Smooth muscle cell (in vitro differentiated cells): ENCODE results near the gene CLMP. TPM values are rescaled to one million over a fixed set of nuclear protein-coding genes. Genes with fewer than 3 reads are reported as not detected.

Experiments
- DNase-seq: peaks from one replicate; lab custom pipeline; 2025; ENCODE audit not compliant: unreplicated experiment; lab: John Stamatoyannopoulos, UW
- H2AFZ ChIP-seq: fragments of 200-600 bp; sonication (generic); 2 replicates; pipeline ENCODE4 v1.6.0; 2016; ENCODE audit warnings: antibody characterized with exemption, low read depth, mild to moderate bottlenecking
- H3F3A ChIP-seq: fragments of 200-600 bp; sonication (generic); 2 replicates; pipeline ENCODE4 v1.6.0; 2017; ENCODE audit warnings: antibody characterized with exemption, low read depth
- H3K27ac ChIP-seq: fragments of 200-600 bp; sonication (generic); 2 replicates; pipeline ENCODE4 v1.5.1; 2016; ENCODE audit warnings: low read depth, mild to moderate bottlenecking
- H3K27me3 ChIP-seq: fragments of 200-600 bp; sonication (generic); 2 replicates; pipeline ENCODE4 v1.6.1; 2016; ENCODE audit warnings: low read depth, mild to moderate bottlenecking
- H3K36me3 ChIP-seq: fragments of 200-600 bp; sonication (generic); 2 replicates; pipeline ENCODE4 v1.5.1; 2016; ENCODE audit warnings: low read depth
- H3K4me1 ChIP-seq: fragments of 200-600 bp; sonication (generic); 2 replicates; pipeline ENCODE4 v1.5.1; 2016; ENCODE audit warnings: low read depth
- H3K4me2 ChIP-seq: fragments of 200-600 bp; sonication (generic); 2 replicates; pipeline ENCODE4 v1.6.0; 2016; ENCODE audit warnings: mild to moderate bottlenecking
- H3K4me3 ChIP-seq: fragments of 200-600 bp; sonication (generic); 2 replicates; pipeline ENCODE4 v1.5.1; 2016; ENCODE audit warnings: mild to moderate bottlenecking
- H3K79me2 ChIP-seq: fragments of 200-600 bp; sonication (generic); 2 replicates; pipeline ENCODE4 v1.6.0; 2016; ENCODE audit warnings: low read depth, mild to moderate bottlenecking
- H3K9ac ChIP-seq: fragments of 200-600 bp; sonication (generic); 2 replicates; pipeline ENCODE4 v1.6.0; 2016; ENCODE audit warnings: low read depth
- H3K9me3 ChIP-seq: fragments of 200-600 bp; sonication (generic); replicated peaks from 2 replicates; pipeline ENCODE4 v1.5.1; 2016; ENCODE audit warnings: low read depth
- H4K20me1 ChIP-seq: fragments of 200-600 bp; sonication (generic); 2 replicates; pipeline ENCODE4 v1.6.0; 2016; ENCODE audit warnings: low read depth
- CTCF ChIP-seq: fragments of 200-600 bp; sonication (generic); IDR thresholded peaks from 2 replicates; pipeline ENCODE4 v1.5.1; 2017; ENCODE audit warnings: borderline replicate concordance, mild to moderate bottlenecking, antibody characterized with exemption; ENCODE audit not compliant: insufficient read depth, poor library complexity, severe bottlenecking
- WGBS: methylation state at CpG from one replicate; pipeline ENCODE4 v1.1.7; 2016; ENCODE audit warnings: low lambda C conversion rate; 5-methylcytosine and 5-hydroxymethylcytosine counted together
- polyA plus RNA-seq: library from polyadenylated mRNA; unstranded; fragments of >200 nt; fragmentation: Nextera tagmentation; extraction: Ambion mirVana; gene quantifications from 2 replicates; pipeline ENCODE4 v1.2.1, GENCODE V29; 2016
- total RNA-seq: library from RNA; depleted of rRNA; stranded (reverse); fragments of >200 nt; gene quantifications from 2 replicates; pipeline ENCODE4 v1.2.3, GENCODE V29; 2014

CLMP gene
- total and polyA plus RNA-seq, 2 experiments from 2014 or later = 74.0 to 176 TPM

- H3K4me2 ChIP-seq = no peak overlapping the region
- peaks cover 10% of the 10 kb centered on the region for H3K4me1 ChIP-seq
- H3F3A ChIP-seq = peaks cover 6% of the 10 kb centered on the region
- H4K20me1 ChIP-seq = no peaks in the 10 kb centered on the region
- H3K27ac ChIP-seq = no peak overlapping the region
- H3K4me3 ChIP-seq = no peak overlapping the region
- WGBS = 62% methylated on average over 8 of the region's 8 CpGs
- H3K9me3 ChIP-seq = no peaks in the 10 kb centered on the region
- H2AFZ ChIP-seq = no peak overlapping the region
- H3K36me3 ChIP-seq = no peaks in the 10 kb centered on the region
- H3K27me3 ChIP-seq = no peaks in the 10 kb centered on the region
- no peak for DNase-seq
- TF ChIP-seq CTCF = no peak
- no peaks in the 10 kb centered on the region for H3K79me2 ChIP-seq
- no peak overlapping the region for H3K9ac ChIP-seq
Measured at GRCh38 chr11:123228496-123229163, 33.6 kb upstream of the CLMP start.

DNA sequence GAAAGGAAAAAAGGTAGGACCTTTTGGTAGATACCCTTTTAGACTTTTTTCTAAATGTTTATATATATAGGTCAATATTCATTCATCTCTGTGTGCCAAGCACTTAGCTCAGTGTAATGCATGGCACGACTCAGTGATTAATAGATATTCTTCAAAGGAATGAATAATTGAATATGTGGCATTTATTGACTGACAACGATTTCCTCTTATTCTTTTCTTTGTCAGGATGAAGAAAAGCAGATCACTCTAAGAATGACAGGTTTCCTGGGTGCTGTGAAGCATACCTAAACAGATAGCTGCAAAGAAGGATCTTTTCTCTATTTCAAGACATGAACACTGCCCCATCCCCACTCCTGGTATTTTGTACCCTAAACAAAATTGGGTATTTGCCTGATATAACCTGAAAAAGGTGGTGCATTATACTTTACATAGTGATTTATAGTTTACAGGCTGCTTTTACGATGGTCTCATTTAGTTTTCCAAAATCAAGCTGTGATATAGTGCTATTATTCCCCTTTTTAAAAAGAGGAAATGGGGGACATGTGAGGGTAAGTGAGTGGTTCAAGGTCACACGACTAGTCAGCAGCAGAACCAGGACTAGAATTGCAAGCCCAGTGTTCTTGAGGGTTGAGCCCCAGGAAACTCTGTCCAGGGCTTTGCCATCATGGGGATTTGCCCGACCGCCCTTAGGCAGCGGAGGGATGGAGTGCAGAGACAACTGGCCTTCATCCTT is 32.9 kb upstream of the CLMP start:
- H2AFZ ChIP-seq = no peak overlapping the region
- no peaks in the 10 kb centered on the region for H3K79me2 ChIP-seq
- DNase-seq = no peak
- H3K9ac ChIP-seq = no peak overlapping the region
- peaks cover 6% of the 10 kb centered on the region for H3F3A ChIP-seq
- H3K4me2 ChIP-seq = no peak overlapping the region
- 84% methylated on average over 7 of the region's 7 CpGs for WGBS
- no peak overlapping the region for H3K4me3 ChIP-seq
- TF ChIP-seq CTCF = no peak
- H3K4me1 ChIP-seq = peaks cover 10% of the 10 kb centered on the region
- no peaks in the 10 kb centered on the region for H3K9me3 ChIP-seq
- no peaks in the 10 kb centered on the region for H3K27me3 ChIP-seq
- H3K27ac ChIP-seq = no peak overlapping the region
- no peaks in the 10 kb centered on the region for H3K36me3 ChIP-seq
- no peaks in the 10 kb centered on the region for H4K20me1 ChIP-seq

DNA sequence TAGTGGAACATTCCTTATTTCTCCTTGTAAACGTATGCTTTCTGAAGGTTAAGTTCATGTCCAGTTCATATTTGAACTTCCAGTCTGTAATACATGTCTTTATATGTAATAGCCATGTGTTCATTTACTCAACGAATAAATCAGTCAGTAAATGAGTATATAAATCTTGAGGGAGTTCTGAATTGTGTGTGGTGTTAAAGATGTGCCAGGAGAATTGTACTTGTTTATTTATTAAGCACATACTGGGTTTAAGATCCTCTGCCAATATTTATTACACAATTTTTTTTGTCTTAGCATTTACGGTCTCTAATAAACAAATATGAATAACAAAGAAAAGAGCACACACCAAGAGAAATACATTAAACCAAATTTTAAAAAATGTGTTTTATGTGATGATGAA is 26.5 kb upstream of the CLMP start:
- no peak overlapping the region for H3K9ac ChIP-seq
- H3K4me3 ChIP-seq = no peak overlapping the region
- no peaks in the 10 kb centered on the region for H3K79me2 ChIP-seq
- H2AFZ ChIP-seq = no peak overlapping the region
- DNase-seq = no peak
- H3K4me2 ChIP-seq = no peak overlapping the region
- H3F3A ChIP-seq = peaks cover 4% of the 10 kb centered on the region
- WGBS = 93% methylated on average over 3 of the region's 3 CpGs
- H3K4me1 ChIP-seq = peaks cover 13% of the 10 kb centered on the region
- H3K27me3 ChIP-seq = no peaks in the 10 kb centered on the region
- no peak for TF ChIP-seq CTCF
- no peaks in the 10 kb centered on the region for H3K9me3 ChIP-seq
- no peak overlapping the region for H3K27ac ChIP-seq
- no peaks in the 10 kb centered on the region for H3K36me3 ChIP-seq
- H4K20me1 ChIP-seq = no peaks in the 10 kb centered on the region

- no peaks in the 10 kb centered on the region for H4K20me1 ChIP-seq
- no peak for DNase-seq
- no peak overlapping the region for H3K4me3 ChIP-seq
- H3K4me1 ChIP-seq = peaks cover 13% of the 10 kb centered on the region
- no peak overlapping the region for H2AFZ ChIP-seq
- no peak overlapping the region for H3K9ac ChIP-seq
- no peaks in the 10 kb centered on the region for H3K79me2 ChIP-seq
- WGBS = 78% methylated on average over 6 of the region's 6 CpGs
- H3K27ac ChIP-seq = no peak overlapping the region
- no peaks in the 10 kb centered on the region for H3K27me3 ChIP-seq
- H3K36me3 ChIP-seq = no peaks in the 10 kb centered on the region
- TF ChIP-seq CTCF = no peak
- no peaks in the 10 kb centered on the region for H3K9me3 ChIP-seq
- no peak overlapping the region for H3K4me2 ChIP-seq
- H3F3A ChIP-seq = peaks cover 4% of the 10 kb centered on the region
Measured at GRCh38 chr11:123221096-123221561, 26.1 kb upstream of the CLMP start.
